H1 (cell line): ENCODE results near the gene SSBP3. TPM values are rescaled to one million over a fixed set of nuclear protein-coding genes. Genes with fewer than 3 reads are reported as not detected.

Source experiments
- BCL11A ChIP-seq, 2 experiments: IDR thresholded peaks; one replicate each; pipeline ENCODE4 v1.6.1; 2011; ENCODE audit warnings: low read depth in 2 of 2, low read length in 2 of 2, mild to moderate bottlenecking in 2 of 2
- RNF2 ChIP-seq: fragments of 200-900, 300-1000 bp; sonication (generic); IDR thresholded peaks from 2 replicates; pipeline ENCODE4 v1.7.1; 2016; ENCODE audit warnings: borderline replicate concordance, low read depth, mild to moderate bottlenecking, antibody characterized with exemption, low read length; ENCODE audit not compliant: poor library complexity, severe bottlenecking; ENCODE audit errors: missing control alignments
- polyA plus RNA-seq, 7 experiments: library from polyadenylated mRNA; depleted of rRNA in 3 of 7; stranded (reverse) in 5 of 7; unstranded in 2 of 7; fragments of >200 nt in 5 of 7; fragments of 200-250 nt in 2 of 7; gene quantifications; 1 replicate in 5 of 7; 2 replicates in 1 of 7; 4 replicates in 1 of 7; pipeline versions ENCODE4 v1.2.1 to v1.2.3, GENCODE V29; 2011 to 2013; ENCODE audit warnings: missing spikeins in 2 of 7, mixed read lengths in 2 of 7
- total RNA-seq: library from RNA; stranded (reverse); fragmentation: NEBNext Ultra II Directional; extraction: Animal tissue kit (Norgen Biotek cat#: 25700); gene quantifications from 2 replicates; pipeline ENCODE4 v1.2.1, GENCODE V29; 2021

Gene SSBP3
- total and polyA plus RNA-seq, 2 of the 8 experiments (the other 6 are each of a cell fraction or from before 2014, with no cell fraction given), result 99.7 to 133 TPM

GRCh38 chr1:54304518-54304917 lies 101.7 kb downstream of the SSBP3 start (continued):
- no peak for TF ChIP-seq RNF2
- no peak for TF ChIP-seq BCL11A (IDR thresholded peaks at IDR 0.05; ENCODE audit: low read depth in 2 of 2, low read length in 2 of 2)
